ENCODE data around the gene OR51V1.

DNA sequence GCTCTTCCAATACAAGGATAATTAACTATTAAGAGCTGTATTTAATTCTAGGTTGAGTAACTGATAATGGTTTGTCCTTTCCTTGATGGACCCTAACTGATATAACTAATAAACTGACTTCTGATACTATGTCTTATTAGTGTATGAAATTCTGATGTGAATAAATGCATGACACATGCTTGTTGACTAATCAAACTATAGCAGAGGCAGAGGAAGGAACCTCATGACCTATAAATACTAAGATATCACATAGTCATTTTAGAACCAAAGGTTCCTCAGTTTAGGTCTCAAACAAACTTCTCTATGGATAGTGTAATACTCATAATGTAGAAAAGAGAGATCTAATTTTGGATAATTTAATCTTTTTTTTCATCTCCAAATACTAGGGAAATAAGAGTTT is 38.6 kb upstream of the OR51V1 start:
- TF ChIP-seq, protein P1, sequence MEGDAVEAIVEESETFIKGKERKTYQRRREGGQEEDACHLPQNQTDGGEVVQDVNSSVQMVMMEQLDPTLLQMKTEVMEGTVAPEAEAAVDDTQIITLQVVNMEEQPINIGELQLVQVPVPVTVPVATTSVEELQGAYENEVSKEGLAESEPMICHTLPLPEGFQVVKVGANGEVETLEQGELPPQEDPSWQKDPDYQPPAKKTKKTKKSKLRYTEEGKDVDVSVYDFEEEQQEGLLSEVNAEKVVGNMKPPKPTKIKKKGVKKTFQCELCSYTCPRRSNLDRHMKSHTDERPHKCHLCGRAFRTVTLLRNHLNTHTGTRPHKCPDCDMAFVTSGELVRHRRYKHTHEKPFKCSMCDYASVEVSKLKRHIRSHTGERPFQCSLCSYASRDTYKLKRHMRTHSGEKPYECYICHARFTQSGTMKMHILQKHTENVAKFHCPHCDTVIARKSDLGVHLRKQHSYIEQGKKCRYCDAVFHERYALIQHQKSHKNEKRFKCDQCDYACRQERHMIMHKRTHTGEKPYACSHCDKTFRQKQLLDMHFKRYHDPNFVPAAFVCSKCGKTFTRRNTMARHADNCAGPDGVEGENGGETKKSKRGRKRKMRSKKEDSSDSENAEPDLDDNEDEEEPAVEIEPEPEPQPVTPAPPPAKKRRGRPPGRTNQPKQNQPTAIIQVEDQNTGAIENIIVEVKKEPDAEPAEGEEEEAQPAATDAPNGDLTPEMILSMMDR (conservative IDR thresholded peaks at IDR 0.05; ENCODE audit: low read length) = no peak
- no peak for TF ChIP-seq EZH2phosphoT487 (IDR thresholded peaks at IDR 0.05; ENCODE audit: borderline replicate concordance)

Data from Loucy (cell line).